Breast epithelium (tissue), 3 donors: ENCODE data around the gene IRF2.

Experiments used
- POLR2A ChIP-seq: fragments of 450-650 bp; IDR thresholded peaks from one replicate; pipeline ENCODE4 v1.6.1; 2016; ENCODE audit warnings: antibody characterized with exemption, mild to moderate bottlenecking, moderate library complexity
- POLR2AphosphoS5 ChIP-seq, 3 donors: sonication (generic); formaldehyde crosslinking; IDR thresholded peaks; one replicate each; pipeline ENCODE4 v1.6.1; 2017; ENCODE audit warnings: antibody characterized with exemption in 3 of 3
- TF ChIP-seq, protein P1 (sequence below), 3 donors: fragments of 450-650 bp; IDR thresholded peaks; one replicate each; pipeline ENCODE4 v1.5.1; 2016 to 2017; ENCODE audit warnings: antibody characterized with exemption in 3 of 3, mild to moderate bottlenecking in 3 of 3, moderate library complexity in 3 of 3

GRCh38 chr4:184400891-184401290 is 73.5 kb downstream of the IRF2 start:
- TF ChIP-seq, protein P1, sequence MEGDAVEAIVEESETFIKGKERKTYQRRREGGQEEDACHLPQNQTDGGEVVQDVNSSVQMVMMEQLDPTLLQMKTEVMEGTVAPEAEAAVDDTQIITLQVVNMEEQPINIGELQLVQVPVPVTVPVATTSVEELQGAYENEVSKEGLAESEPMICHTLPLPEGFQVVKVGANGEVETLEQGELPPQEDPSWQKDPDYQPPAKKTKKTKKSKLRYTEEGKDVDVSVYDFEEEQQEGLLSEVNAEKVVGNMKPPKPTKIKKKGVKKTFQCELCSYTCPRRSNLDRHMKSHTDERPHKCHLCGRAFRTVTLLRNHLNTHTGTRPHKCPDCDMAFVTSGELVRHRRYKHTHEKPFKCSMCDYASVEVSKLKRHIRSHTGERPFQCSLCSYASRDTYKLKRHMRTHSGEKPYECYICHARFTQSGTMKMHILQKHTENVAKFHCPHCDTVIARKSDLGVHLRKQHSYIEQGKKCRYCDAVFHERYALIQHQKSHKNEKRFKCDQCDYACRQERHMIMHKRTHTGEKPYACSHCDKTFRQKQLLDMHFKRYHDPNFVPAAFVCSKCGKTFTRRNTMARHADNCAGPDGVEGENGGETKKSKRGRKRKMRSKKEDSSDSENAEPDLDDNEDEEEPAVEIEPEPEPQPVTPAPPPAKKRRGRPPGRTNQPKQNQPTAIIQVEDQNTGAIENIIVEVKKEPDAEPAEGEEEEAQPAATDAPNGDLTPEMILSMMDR (IDR thresholded peaks at IDR 0.05): no peak
- TF ChIP-seq POLR2A: no peak
- TF ChIP-seq POLR2AphosphoS5 (IDR thresholded peaks at IDR 0.05): no peak
